ENCODE measurements around the gene WDR1.

Gene WDR1

DNA sequence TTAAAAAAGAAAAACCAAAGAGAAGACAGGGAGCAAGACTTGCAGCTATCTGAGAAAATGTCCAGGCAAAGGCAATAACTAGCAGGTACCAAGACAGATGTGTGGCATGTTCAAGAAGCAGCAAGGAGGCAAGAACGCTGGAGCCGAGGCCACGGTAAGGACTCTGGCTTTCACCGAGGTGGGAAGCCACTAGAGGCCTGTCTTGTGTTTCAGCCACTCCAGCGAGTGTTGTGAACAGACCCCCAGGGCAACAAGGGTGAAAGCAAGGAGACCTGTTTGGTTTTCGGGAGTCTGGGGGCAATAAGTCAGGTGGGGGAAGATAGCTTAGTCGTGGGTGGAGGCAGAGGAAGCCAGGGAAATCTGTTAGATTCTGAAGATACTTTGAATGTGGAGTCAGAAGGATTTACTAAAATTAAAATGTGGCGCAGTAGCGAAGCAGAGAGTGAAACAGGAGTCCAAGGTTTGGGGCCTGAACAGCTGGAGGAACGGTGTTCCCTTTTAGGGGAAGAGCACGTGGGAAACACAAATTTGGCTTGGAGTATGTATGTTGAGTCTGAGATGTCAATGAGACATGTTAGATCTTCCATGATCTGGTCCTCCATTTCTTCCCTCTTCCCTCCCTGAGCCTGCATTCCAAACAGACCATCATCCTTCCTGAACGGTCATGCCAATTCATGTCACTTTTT is 3.1 kb downstream of the WDR1 start:
- DNase-seq = no peak

DNA sequence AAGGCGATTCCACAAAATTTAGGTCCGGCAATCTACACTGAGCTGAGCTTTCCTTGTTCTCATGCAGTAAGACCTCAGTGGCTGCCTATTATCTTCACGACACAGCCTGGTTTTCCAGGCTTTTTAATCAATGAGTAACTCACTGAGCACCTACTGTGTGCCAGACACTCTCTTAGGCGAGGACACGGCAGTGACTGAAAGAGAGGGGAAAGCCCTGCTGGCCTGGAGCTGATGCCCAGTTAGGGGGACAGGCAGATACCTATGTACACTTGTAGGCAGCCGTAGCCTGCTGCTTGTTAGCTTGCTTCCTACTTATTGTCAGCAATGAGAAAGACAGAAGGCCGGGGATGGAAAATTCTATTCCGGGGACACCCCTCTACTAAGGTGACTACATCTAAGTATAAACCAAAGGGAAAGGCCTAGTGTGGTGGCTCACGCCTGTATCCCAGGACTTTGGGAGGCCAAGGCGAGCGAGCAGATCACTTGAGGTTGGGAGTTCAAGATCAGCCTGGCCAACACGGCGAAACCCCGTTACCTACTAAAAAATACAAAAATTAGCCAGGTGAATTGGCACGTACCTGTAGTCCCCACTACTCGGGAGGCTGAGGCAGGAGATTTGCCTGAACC is 3.8 kb downstream of the WDR1 start:
- no peak for DNase-seq

DNA sequence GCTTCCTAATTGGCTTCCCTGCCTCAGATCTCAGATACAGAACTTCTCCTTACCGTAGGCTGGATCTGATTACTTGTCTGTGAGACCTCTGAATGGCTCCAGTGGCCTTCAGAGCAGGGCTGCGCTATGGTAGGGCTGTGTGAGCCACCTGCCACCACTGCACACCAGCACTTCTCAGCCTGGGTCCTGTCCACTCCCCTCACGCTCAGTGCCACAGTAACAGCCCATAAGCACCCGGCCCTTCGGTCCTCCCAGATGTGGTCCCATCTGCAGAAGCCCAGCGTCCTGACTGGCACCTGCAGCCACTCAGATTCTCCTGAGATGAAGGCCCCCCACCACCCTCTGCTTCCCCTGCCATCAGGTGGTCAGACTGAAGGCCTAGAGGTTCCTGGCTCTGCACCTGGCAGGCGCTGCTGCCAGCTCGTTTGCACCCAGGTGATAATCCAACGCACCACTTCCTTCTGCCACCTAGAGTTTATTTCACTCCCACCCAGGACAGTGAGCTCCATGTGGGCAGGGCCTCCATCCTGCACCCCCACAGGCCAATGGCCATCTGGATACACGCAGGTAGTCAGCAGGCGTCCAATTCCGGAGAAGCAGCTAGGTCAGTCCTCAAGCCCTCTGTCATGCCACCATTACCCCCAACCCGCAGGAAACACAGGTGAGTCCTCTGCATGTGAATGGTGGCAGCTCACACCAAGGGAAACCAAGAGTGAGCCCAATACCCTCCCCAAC is 5.4 kb downstream of the WDR1 start:
- DNase-seq = no peak

GRCh38 chr4:10109995-10110670 is 6.5 kb downstream of the WDR1 start:
- no peak for DNase-seq

DNA sequence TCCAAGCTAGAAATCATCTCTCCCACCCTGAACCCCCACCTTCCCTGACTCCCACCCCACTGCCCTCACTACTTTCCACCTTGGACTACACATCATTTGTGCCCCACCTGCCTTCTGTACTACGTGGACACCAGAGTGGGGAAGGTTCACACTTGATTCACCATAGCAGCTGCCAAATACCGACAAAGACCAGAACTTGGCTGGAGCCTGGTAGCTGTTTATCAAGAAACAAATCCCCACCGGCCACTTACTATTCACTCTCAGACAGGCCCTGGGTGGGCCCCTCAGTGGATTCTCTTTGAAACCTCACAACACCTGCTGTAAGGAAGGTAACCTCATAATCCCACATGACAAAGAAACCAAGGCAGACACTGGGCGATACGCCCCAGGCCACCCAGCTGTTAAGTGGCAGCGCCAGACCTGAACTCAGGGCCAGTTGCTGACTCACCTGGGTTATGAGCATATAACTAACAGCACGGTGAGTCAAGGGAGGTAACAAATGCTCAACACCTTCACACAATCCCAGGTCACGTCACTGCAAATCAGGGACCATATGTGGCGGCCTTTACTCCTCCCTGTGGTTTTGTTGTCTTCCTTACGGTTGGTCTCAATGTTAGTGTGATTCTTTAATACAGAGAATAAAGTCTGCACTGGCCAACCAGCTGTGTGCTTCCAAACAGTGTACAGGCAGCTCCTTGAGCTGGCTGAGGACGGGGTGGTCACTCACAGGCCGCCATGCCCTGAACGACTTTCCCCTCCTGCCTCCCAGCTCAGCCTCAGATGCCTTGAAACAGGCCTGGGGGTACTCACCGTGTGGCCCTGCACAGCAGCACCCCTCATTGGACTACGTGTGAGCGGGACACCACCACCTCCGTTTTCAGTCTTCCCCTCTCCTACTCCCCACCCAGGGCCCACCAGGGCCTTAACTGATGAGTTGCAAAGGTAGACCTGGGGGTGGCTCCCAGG is 7.5 kb downstream of the WDR1 start:
- DNase-seq = no peak

- DNase-seq = no peak
Measured at GRCh38 chr4:10108391-10108790, 8.2 kb downstream of the WDR1 start.

DNA sequence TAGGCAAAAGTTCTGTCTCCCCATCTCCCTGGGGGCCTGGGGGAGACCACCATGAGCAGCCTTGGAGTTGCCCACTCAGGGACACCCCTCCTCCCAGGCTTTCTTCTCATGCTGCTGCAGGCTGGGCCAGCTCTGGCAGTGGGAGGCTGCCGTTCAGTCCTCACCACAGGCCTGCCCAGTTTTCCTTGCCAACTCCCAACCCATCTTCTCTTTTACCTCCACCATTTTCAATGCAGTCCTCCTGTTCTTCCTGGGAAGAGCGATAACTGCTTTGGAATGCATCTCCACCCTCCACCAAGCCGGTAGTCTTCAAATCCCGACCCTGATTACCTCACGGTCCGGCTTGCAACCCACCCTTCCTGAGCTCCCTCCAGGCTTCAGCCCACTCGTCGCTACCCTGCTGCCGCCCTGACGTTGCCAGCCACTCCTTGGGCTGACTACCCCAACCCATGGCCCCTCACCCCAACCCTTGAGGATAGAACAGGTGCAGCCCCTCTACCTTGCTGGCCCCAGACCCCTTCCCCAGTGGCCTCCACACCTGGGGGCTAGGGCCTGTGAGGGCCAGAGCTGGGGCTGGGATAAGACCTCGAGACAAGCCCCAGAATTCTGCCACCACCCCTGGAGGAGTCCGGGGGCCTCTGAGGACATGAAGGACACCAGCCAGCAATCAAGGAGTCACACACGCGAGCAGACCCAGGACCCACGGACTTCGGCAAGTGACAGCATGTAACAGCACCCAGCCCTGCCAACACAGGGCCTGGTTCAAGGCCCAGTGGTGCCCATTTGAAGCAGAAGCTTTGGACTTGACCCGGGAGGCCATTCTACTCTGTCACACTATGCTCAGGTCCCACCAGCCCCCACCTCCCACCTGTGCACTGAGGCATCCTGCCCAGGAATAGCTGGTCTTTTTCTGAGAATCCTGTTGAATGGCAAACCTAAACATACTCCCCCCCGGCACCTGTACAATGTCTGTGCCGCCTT is 9.2 kb downstream of the WDR1 start:
- no peak for DNase-seq

DNA sequence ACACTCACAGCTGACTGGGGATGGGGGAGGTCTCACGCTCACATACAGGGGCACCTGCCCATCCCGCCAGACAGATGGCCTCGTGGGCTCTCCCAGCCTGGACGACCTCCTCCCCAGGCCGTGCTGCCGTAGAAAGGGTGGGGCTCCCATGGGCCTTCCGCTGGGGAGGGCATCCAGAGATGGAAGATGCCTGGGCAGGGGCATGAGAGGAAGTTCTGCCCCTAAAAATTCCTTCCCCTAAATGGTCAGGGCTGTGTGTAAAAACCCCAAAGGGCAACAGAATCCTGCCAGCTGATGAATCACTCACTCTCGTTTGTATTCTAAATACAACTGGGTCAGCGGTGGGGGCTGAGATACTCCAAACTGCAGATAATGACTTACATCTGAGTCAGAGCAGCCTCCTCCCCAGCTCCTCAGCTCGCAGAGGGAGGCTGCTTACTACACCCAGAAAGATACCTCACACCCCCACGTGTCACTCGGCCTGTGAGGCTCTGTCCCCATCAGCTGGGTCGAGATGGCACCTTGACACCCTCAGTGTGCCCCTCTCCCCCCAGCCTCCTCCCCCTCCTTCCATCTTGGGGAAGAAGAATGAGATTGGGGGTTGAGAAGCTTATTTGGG is 10.1 kb downstream of the WDR1 start:
- peak; percentile 36 for DNase-seq

DNA sequence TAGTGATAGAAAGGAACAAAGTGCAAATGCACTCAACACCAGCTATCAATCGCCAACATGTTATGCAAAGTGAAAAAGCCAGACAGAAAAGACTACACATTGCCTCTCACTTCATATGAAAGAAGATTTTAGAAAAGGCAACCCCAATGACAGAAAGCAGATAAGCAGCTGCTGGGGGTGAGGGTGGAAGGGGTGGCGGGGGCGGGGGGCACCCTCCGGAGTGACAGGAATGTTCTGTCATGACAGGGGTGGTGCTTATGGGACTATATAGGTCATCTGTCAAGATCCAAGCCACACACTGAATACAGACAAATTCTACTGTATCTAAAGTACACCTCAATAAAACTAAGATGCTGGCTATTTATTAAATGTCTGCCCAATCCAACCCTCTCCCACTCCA is 10.7 kb downstream of the WDR1 start:
- DNase-seq = no peak

- no peak for DNase-seq
Measured at GRCh38 chr4:10105421-10105820, 11.2 kb downstream of the WDR1 start.

- no peak for DNase-seq
Measured at GRCh38 chr4:10104991-10105276, 11.7 kb downstream of the WDR1 start.

GRCh38 chr4:10104211-10104990 is 12.2 kb downstream of the WDR1 start:
- peak; percentile 16 for DNase-seq

GRCh38 chr4:10102474-10103332 is 13.9 kb downstream of the WDR1 start:
- DNase-seq = no peak

DNA sequence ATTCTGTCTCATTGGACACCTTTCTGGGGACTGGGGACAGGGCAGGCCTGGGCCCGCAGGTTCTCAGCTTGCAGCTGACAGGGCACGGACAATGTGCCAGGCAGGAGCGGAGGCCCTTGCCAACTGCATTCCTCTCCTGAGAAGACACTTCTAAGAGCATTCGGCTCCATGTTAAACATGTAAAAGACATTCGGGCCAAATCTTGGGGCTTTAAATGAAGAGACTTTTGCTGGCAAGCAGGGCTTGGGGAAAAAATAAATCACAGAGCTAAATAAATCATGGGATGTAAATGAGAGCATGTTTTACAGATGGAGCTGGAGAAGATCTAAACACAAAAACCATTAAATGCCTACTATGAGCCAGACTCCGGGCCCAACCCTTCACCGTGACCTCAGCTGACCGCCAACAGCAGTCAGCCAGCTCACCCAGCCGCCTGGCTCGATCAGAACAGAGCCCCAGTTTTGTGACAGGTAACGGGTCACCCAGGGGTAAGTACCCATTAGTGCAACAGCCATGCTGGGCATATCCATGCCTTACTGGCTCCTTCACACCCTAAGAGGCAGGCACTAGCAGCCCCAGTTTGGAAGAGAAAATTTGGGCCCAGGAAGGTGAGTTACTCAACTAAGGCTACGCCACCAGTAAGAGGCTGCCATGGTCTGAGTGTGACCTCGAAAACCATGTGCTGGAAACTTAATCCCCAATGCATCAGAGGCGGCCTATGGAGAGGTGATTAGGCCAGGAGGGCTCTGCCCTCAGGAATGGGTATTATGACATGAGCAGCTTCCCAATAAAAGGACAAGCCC is 14.7 kb downstream of the WDR1 start:
- DNase-seq = no peak

GRCh38 chr4:10100734-10101216 is 15.8 kb downstream of the WDR1 start:
- DNase-seq = no peak

- peak; percentile 18 for DNase-seq
Measured at GRCh38 chr4:10099499-10100325, 16.9 kb downstream of the WDR1 start.

DNA sequence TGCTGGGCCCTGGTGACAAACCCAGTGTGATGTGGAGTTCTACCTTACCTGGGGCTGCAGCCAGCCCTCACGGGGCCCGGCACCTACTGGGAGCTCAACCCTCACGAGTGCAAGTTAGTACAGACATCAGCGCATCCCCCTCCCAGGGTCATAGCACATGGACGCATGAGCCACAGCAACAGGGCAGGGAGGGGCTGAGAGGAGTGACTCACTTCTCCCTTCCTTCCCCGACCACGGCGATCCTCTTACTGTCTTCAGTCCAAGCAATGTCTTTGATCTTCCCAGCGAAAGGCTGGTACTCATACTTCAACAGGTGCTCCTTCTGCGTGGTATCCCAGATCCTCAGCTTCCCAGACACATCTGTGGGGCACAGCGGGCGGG is 17.8 kb downstream of the WDR1 start:
- no peak for DNase-seq

Data from midbrain (tissue), 1 donor.